ENCODE measurements around the gene PACSIN1.

- TF ChIP-seq POLR2A (IDR thresholded peaks at IDR 0.05; ENCODE audit: borderline replicate concordance, extremely low read depth, insufficient read depth, insufficient read length): no peak
- no peak for TF ChIP-seq ELF1 (IDR thresholded peaks at IDR 0.05; ENCODE audit: borderline replicate concordance, low read depth)
- TF ChIP-seq CTCF (IDR thresholded peaks at IDR 0.05 in 2 of 3, conservative IDR thresholded peaks at IDR 0.05 in 1 of 3; ENCODE audit: borderline replicate concordance in 1 of 3, insufficient read depth in 1 of 3, low read depth in 2 of 3, low read length in 2 of 3): no peak
- TF ChIP-seq, protein P1, sequence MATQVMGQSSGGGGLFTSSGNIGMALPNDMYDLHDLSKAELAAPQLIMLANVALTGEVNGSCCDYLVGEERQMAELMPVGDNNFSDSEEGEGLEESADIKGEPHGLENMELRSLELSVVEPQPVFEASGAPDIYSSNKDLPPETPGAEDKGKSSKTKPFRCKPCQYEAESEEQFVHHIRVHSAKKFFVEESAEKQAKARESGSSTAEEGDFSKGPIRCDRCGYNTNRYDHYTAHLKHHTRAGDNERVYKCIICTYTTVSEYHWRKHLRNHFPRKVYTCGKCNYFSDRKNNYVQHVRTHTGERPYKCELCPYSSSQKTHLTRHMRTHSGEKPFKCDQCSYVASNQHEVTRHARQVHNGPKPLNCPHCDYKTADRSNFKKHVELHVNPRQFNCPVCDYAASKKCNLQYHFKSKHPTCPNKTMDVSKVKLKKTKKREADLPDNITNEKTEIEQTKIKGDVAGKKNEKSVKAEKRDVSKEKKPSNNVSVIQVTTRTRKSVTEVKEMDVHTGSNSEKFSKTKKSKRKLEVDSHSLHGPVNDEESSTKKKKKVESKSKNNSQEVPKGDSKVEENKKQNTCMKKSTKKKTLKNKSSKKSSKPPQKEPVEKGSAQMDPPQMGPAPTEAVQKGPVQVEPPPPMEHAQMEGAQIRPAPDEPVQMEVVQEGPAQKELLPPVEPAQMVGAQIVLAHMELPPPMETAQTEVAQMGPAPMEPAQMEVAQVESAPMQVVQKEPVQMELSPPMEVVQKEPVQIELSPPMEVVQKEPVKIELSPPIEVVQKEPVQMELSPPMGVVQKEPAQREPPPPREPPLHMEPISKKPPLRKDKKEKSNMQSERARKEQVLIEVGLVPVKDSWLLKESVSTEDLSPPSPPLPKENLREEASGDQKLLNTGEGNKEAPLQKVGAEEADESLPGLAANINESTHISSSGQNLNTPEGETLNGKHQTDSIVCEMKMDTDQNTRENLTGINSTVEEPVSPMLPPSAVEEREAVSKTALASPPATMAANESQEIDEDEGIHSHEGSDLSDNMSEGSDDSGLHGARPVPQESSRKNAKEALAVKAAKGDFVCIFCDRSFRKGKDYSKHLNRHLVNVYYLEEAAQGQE (IDR thresholded peaks at IDR 0.05; ENCODE audit: low read depth): no peak
- TF ChIP-seq YY1 (IDR thresholded peaks at IDR 0.05; ENCODE audit: extremely low read depth, insufficient replicate concordance, low read depth, low read length): no peak
Observed at GRCh38 chr6:34484899-34485298, 19.0 kb downstream of the PACSIN1 start.
